ENCODE results near the gene LTK.

DNA sequence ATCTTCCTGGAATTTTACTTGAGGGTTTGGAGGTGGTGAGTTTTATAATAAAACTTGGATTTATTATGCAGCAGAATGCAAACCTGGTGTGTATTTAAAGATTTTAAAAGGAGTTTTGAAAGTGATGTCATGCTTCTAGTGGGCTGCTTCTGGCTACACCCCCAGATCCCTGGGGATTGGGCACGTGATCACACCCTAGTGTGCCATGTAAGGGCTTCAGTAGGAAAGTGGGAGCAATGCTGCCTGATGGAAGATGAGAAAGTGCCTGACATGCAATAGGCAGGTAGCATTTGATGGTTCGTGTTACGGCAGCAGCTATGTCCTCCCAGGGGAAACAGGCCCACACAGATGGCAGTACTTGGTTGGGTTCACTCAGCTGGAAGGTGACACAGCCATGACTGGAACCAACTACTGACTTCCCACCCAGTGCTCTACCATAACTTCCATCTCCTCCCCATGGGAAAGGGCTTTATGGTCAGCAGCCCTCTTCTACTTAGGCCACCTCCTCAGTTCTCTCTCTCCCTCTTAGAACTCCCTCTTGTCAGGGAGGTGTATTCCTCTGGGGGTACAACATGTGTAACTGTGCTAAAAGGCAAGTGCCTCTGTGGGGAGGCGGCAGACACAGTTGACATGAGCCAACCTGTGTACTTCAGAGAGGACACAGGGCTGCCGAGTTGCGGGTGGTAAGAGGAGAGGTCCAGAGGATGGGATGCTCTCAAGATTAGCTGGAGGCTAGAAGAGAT lies 14.3 kb downstream of the LTK start:
- no peak for TF ChIP-seq YY1 (IDR thresholded peaks at IDR 0.05; ENCODE audit: insufficient read depth, insufficient read length)
- TF ChIP-seq SUZ12 (IDR thresholded peaks at IDR 0.05; ENCODE audit: extremely low read depth, insufficient read depth, insufficient read length): no peak
